Natural killer cell (primary cell): Measurements from ENCODE around the gene NUCKS1. TPM values are rescaled to one million over a fixed set of nuclear protein-coding genes. Genes with fewer than 3 reads are reported as not detected.

ENCODE experiments used
- ATAC-seq, 3 donors: fragments of 150-1000 bp in 2 of 3; fragments of 200-7000 bp in 1 of 3; cut with Tn5 transposase; 1 replicate in 1 of 3; 2 replicates in 2 of 3; pipeline ENCODE4 v1.10.0; 2021; ENCODE audit warnings: mild to moderate bottlenecking in 2 of 3, moderate library complexity in 2 of 3
- DNase-seq, 2 donors: peaks; one replicate each; pipeline versions ENCODE4 v3.0.0 to v3.0.0-alpha.2; 2013 to 2021; ENCODE audit warnings: mixed read lengths in 1 of 2
- H3K27ac ChIP-seq: one replicate; pipeline ENCODE4 v1.5.1; 2013; ENCODE audit warnings: mild to moderate bottlenecking, low read length
- H3K27me3 ChIP-seq: one replicate; pipeline ENCODE4 v1.6.1; 2013; ENCODE audit warnings: low read length; ENCODE audit not compliant: control insufficient read depth, insufficient read depth
- H3K36me3 ChIP-seq: one replicate; pipeline ENCODE4 v1.6.1; 2013; ENCODE audit warnings: low read length; ENCODE audit not compliant: control insufficient read depth, insufficient read depth
- H3K4me1 ChIP-seq: one replicate; pipeline ENCODE4 v1.6.1; 2013; ENCODE audit warnings: low read length; ENCODE audit not compliant: control insufficient read depth, insufficient read depth
- H3K4me3 ChIP-seq: one replicate; pipeline ENCODE4 v1.5.1; 2013; ENCODE audit warnings: low read length
- H3K9me3 ChIP-seq: one replicate; pipeline ENCODE4 v1.6.1; 2013; ENCODE audit warnings: low read length; ENCODE audit not compliant: control insufficient read depth, insufficient read depth
- H3K27ac Mint-ChIP-seq, 2 donors: one replicate each; pipeline ENCODE4 v1.8.0; 2022; ENCODE audit warnings: mild to moderate bottlenecking in 2 of 2, mixed read lengths in 2 of 2, moderate library complexity in 1 of 2
- H3K27me3 Mint-ChIP-seq, 2 donors: one replicate each; pipeline ENCODE4 v1.8.0; 2022; ENCODE audit warnings: low read depth in 2 of 2, mixed read lengths in 2 of 2
- H3K36me3 Mint-ChIP-seq: one replicate; pipeline ENCODE4 v1.8.0; 2022; ENCODE audit warnings: mixed read lengths
- H3K4me1 Mint-ChIP-seq, 2 donors: one replicate each; pipeline ENCODE4 v1.8.0; 2022; ENCODE audit warnings: mixed read lengths in 2 of 2
- H3K4me3 Mint-ChIP-seq: one replicate; pipeline ENCODE4 v1.8.0; 2022; ENCODE audit warnings: mild to moderate bottlenecking, moderate library complexity, mixed read lengths
- H3K9me3 Mint-ChIP-seq, 2 donors: one replicate each; pipeline ENCODE4 v1.8.0; 2022; ENCODE audit warnings: mixed read lengths in 2 of 2
- WGBS: methylation state at CpG from one replicate; pipeline ENCODE4 v1.1.7; 2013; ENCODE audit warnings: missing lambda C conversion rate; ENCODE audit not compliant: insufficient coverage; 5-methylcytosine and 5-hydroxymethylcytosine counted together
- intact Hi-C: fragments of 100-400 bp; cut with micrococcal nuclease; formaldehyde crosslinking; loops from one replicate; pipeline ENCODE4 v1.14.2; 2022
- total RNA-seq, 4 donors: library from RNA; stranded (reverse); fragments of 120-200 nt in 1 of 4; gene quantifications; one replicate each; pipeline versions ENCODE4 v1.2.3 to v1.2.4, GENCODE V29; 2013 to 2022
- TF ChIP-seq, protein P1 (sequence below): fragments of 200-600 bp; IDR thresholded peaks from one replicate; pipeline ENCODE4 v1.8.0; 2022; ENCODE audit warnings: antibody characterized with exemption

NUCKS1 gene
- total RNA-seq, 3 donors from 2014 or later (not counting 1 experiment from before 2014, with no cell fraction given) = 89.2 to 113 (median 103) TPM

DNA sequence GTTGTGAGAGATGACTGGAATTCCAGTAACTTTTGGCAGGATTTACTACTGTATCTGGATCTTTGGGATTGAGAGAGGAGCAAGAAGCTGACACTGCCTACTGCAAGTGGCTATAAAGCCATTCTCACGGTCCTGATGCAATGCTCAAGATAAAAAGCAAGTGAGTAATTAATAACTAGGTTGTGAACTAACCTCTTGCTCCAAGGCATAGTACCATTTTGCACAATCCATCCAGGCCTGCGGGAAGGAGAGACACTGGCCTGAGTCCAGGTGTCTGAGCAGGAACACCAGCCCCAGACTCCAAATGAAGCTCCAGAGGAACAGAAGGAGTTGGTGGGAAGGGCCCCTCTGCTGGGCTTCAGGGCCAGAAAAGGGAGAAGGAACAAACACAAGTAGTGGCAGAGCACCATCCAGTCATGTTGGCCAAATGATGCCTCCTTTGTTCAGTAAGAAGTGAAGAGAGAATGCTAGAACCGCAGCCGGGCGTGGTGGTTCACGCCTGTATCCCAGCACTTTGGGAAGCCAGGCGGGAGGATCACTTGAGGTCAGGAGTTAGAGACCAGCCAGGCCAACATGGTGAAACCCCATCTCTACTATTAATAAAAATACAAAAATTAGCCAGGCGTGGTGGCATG, 59.7 kb downstream of the NUCKS1 start:
- Histone ChIP-seq H3K9me3 (no peaks in the 10 kb centered on the region), H3K36me3 (no peaks in the 10 kb centered on the region), H3K4me1 (no peaks in the 10 kb centered on the region), H3K27me3 (no peaks in the 10 kb centered on the region), H3K27ac (no peak overlapping the region), H3K4me3 (no peak overlapping the region)
- DNase-seq (no peak), ATAC-seq (no peak)
- peaks cover 0 to 15% of the 10 kb centered on the region in 2 donors for H3K27me3 Mint-ChIP-seq
- WGBS = 91% methylated on average over 8 of the region's 8 CpGs
- no peaks in the 10 kb centered on the region for H3K36me3 Mint-ChIP-seq
- no peak overlapping the region for H3K4me3 Mint-ChIP-seq
- intact Hi-C loops = no loop called here
- H3K4me1 Mint-ChIP-seq = peaks cover 0 to 8% of the 10 kb centered on the region in 2 donors
- no peaks in the 10 kb centered on the region for H3K9me3 Mint-ChIP-seq
- TF ChIP-seq, protein P1, sequence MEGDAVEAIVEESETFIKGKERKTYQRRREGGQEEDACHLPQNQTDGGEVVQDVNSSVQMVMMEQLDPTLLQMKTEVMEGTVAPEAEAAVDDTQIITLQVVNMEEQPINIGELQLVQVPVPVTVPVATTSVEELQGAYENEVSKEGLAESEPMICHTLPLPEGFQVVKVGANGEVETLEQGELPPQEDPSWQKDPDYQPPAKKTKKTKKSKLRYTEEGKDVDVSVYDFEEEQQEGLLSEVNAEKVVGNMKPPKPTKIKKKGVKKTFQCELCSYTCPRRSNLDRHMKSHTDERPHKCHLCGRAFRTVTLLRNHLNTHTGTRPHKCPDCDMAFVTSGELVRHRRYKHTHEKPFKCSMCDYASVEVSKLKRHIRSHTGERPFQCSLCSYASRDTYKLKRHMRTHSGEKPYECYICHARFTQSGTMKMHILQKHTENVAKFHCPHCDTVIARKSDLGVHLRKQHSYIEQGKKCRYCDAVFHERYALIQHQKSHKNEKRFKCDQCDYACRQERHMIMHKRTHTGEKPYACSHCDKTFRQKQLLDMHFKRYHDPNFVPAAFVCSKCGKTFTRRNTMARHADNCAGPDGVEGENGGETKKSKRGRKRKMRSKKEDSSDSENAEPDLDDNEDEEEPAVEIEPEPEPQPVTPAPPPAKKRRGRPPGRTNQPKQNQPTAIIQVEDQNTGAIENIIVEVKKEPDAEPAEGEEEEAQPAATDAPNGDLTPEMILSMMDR = no peak
- no peak overlapping the region for H3K27ac Mint-ChIP-seq

DNA sequence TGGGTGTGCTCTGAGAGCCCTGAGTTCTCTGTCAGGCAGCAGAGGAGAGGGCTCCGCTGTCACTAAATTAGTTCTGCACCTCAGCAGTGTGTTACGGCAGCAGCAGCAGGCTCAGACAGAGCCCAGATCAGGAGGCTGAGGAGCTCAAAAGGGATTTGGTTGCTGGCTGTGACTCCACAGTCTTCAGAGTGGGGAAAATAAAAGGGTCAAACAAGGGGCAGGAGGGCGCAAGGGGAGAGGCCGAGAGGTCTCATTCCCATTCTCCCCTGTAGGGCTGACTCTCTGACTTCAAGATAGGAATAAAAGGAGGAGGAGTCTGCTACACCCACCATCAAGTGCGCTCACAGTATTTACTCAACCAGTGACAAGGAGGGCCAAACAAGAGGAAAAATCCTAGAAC, 60.5 kb downstream of the NUCKS1 start:
- no peaks in the 10 kb centered on the region for H3K4me1 ChIP-seq

DNA sequence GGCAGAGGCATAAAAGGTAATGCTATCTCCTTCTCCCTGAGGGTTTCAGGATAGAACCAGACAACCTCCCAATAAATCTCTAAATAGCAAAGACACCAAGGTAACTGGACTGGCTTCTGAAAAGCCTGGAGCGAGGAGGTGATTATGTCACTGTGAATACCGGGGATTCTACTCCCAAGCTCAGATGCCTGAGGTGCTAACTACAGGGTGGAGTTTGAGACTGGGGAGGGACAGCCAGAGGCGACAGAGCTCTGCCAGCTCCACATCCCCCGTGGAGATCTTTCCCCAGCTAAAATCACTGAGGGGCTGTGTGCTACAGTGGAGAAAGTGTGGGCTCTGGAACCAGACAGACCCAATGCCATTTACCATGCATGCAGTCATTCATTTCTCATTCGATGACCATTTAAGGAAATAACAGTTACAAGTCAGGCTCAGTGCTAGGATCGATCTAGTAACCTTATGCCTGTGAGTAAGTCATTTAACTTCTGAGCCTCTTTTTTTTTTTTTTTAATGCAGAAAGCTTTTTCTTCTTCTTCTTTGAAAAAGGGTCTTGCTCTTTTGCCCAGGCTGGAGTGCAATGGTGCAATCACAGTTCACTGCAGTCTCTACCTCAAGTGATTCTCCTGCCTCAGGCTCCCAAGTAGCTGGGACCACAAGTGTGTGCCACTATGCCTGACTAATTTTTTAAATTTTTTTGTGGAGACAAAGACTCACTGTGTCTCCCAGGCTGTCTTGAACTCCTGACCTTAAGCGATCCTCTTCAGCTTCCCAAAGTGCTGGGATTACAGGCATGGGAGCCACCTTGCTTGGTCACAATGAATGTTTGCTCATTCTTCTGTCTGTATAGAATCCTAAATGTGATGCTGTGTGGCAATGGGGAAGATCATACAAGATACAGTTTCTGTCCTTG, 61.6 kb downstream of the NUCKS1 start:
- Mint-ChIP-seq H3K27ac (no peak overlapping the region), H3K4me3 (no peak overlapping the region), H3K4me1 (peaks cover 0 to 5% of the 10 kb centered on the region in 2 donors), H3K9me3 (no peaks in the 10 kb centered on the region), H3K36me3 (no peaks in the 10 kb centered on the region), H3K27me3 (peaks cover 0 to 13% of the 10 kb centered on the region in 2 donors)
- H3K4me1 ChIP-seq = no peaks in the 10 kb centered on the region
- TF ChIP-seq, protein P1 = no peak
- no peaks in the 10 kb centered on the region for H3K9me3 ChIP-seq
- 94% methylated on average over 7 of the region's 7 CpGs for WGBS
- H3K36me3 ChIP-seq = no peaks in the 10 kb centered on the region
- DNase-seq (no peak), ATAC-seq (no peak)
- no peaks in the 10 kb centered on the region for H3K27me3 ChIP-seq
- no peak overlapping the region for H3K27ac ChIP-seq
- intact Hi-C loops = no loop called here
- H3K4me3 ChIP-seq = no peak overlapping the region

More for the DNA sequence above, 60.5 kb downstream of the NUCKS1 start:
- no peak overlapping the region for H3K4me3 ChIP-seq
- no peak overlapping the region for H3K4me3 Mint-ChIP-seq
- TF ChIP-seq, protein P1 = no peak
- intact Hi-C loops = no loop called here
- H3K27ac ChIP-seq = no peak overlapping the region
- WGBS = 94% methylated on average over 5 of the region's 5 CpGs
- peaks cover 0 to 8% of the 10 kb centered on the region in 2 donors for H3K4me1 Mint-ChIP-seq
- no peaks in the 10 kb centered on the region for H3K36me3 Mint-ChIP-seq
- H3K27me3 Mint-ChIP-seq = peaks cover 0 to 15% of the 10 kb centered on the region in 2 donors
- ATAC-seq = no peak
- H3K36me3 ChIP-seq = no peaks in the 10 kb centered on the region
- H3K9me3 Mint-ChIP-seq = no peaks in the 10 kb centered on the region
- H3K27me3 ChIP-seq = no peaks in the 10 kb centered on the region
- DNase-seq = no peak
- no peak overlapping the region for H3K27ac Mint-ChIP-seq
- no peaks in the 10 kb centered on the region for H3K9me3 ChIP-seq
